HFF-Myc (cell line): ENCODE results near the gene MAGEC3.

ENCODE experiments used
- DNase-seq: peaks from one replicate; pipeline ENCODE4 v3.0.0-alpha.2; 2011; ENCODE audit warnings: low read depth; ENCODE audit errors: extremely low read depth
- H3K4me3 ChIP-seq: replicated peaks from 2 replicates; pipeline ENCODE4 v1.5.1; 2011; ENCODE audit warnings: low read depth, mild to moderate bottlenecking, control low read depth, low read length
- TF ChIP-seq, protein P1 (sequence below): IDR thresholded peaks from 2 replicates; pipeline ENCODE4 v1.5.1; 2012; ENCODE audit warnings: mild to moderate bottlenecking, low read depth, low read length, control low read depth; ENCODE audit errors: missing control alignments

The MAGEC3 gene

DNA sequence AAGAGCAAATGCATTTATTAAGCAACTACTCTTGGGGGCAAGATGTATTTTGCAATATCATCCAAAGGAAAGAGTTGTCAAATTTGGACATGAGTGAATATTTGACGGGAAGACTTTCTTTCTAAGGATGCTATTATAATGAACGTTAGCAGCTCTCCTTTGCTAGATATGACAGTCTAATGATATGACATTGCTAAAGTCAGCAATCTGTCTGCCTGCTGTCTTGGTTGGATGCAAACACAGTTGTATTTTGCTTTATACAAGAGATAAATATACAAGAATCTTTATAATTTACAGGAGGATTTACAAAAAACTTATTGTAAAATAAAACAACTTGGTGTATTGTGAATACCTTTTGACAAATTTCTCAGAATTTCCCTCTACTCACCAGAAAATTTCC lies 103.1 kb downstream of the MAGEC3 start:
- no peak overlapping the region for H3K4me3 ChIP-seq
- DNase-seq, result no peak

DNA sequence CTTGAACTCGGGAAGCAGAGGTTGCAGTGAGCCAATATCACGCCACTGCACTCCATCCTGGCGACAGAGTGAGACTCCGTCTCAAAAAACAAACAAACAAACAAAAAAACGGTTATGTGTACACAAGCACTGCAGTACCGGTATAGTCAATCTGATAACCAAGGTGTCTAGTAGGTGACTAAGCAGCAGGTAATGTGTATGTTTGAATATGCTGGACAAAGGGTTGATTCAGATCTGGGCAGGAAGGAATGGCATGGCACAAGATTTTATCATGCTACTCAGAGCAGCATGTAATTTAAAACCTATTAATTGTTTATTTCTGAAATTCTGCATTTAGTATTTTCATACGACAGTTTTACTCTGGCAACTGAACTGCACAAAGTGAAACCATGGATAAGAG lies 107.3 kb downstream of the MAGEC3 start:
- TF ChIP-seq, protein P1, sequence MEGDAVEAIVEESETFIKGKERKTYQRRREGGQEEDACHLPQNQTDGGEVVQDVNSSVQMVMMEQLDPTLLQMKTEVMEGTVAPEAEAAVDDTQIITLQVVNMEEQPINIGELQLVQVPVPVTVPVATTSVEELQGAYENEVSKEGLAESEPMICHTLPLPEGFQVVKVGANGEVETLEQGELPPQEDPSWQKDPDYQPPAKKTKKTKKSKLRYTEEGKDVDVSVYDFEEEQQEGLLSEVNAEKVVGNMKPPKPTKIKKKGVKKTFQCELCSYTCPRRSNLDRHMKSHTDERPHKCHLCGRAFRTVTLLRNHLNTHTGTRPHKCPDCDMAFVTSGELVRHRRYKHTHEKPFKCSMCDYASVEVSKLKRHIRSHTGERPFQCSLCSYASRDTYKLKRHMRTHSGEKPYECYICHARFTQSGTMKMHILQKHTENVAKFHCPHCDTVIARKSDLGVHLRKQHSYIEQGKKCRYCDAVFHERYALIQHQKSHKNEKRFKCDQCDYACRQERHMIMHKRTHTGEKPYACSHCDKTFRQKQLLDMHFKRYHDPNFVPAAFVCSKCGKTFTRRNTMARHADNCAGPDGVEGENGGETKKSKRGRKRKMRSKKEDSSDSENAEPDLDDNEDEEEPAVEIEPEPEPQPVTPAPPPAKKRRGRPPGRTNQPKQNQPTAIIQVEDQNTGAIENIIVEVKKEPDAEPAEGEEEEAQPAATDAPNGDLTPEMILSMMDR, result no peak
- DNase-seq, result no peak

More for the DNA sequence above, 103.1 kb downstream of the MAGEC3 start:
- TF ChIP-seq, protein P1, result no peak

DNA sequence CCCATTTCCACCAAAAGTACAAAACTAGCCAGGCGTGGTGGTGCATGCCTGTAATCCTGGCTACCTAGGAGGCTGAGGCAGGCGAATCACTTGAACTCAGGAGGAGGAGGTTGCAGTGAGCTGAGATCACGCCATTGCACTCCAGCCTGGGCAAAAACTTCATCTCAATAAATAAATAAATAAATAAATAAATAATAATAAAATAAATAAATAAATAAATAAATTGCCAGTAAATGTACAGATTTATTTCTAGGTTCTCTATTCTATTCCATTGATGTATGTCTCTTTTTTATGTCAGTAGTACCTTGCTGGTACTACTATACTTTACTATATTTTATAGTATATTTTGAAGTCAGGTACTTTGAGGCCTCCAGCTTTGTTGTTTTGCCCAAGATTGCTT lies 109.2 kb downstream of the MAGEC3 start:
- TF ChIP-seq, protein P1, result no peak
- DNase-seq, result no peak
- H3K4me3 ChIP-seq, result no peak overlapping the region

More for the DNA sequence above, 107.3 kb downstream of the MAGEC3 start:
- H3K4me3 ChIP-seq, result no peak overlapping the region
